GM10266 (cell line): ENCODE results near the gene ADCY1.

Experiments used
- DNase-seq: peaks from one replicate; pipeline ENCODE4 v3.0.0; 2012; ENCODE audit errors: extremely low spot score
- TF ChIP-seq, protein P1 (sequence below): IDR thresholded peaks from 2 replicates; pipeline ENCODE4 v1.5.1; 2012; ENCODE audit warnings: mild to moderate bottlenecking, low read depth; ENCODE audit not compliant: control insufficient read depth, insufficient read depth; ENCODE audit errors: missing control alignments

The ADCY1 gene

GRCh38 chr7:45595809-45596664 is 21.9 kb downstream of the ADCY1 start:
- TF ChIP-seq, protein P1, sequence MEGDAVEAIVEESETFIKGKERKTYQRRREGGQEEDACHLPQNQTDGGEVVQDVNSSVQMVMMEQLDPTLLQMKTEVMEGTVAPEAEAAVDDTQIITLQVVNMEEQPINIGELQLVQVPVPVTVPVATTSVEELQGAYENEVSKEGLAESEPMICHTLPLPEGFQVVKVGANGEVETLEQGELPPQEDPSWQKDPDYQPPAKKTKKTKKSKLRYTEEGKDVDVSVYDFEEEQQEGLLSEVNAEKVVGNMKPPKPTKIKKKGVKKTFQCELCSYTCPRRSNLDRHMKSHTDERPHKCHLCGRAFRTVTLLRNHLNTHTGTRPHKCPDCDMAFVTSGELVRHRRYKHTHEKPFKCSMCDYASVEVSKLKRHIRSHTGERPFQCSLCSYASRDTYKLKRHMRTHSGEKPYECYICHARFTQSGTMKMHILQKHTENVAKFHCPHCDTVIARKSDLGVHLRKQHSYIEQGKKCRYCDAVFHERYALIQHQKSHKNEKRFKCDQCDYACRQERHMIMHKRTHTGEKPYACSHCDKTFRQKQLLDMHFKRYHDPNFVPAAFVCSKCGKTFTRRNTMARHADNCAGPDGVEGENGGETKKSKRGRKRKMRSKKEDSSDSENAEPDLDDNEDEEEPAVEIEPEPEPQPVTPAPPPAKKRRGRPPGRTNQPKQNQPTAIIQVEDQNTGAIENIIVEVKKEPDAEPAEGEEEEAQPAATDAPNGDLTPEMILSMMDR, result no peak

DNA sequence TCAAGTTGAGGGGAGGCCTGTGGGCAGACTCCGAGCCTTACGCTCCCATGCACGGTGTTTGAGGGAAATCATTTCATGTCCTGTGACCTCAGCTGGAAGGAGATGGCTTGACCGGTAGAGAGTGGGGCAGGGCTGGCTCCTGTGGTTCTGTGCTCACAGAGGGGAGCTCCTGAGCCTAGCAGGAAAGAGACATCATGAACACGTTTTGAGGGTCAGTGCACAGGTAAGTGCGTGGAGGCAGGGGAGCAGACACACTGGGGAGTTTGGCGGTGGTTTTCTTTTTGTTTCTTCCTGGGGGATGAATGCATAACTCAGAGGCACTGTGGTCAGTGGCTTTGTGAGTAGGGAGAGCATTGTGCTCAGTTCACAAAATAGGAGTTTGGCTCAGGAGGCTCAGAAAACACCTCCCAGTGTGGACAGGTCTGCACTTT is 22.5 kb downstream of the ADCY1 start:
- TF ChIP-seq, protein P1, result no peak
- DNase-seq, result no peak

More at GRCh38 chr7:45595809-45596664, 21.9 kb downstream of the ADCY1 start:
- no peak for DNase-seq

- TF ChIP-seq, protein P1, result no peak
- no peak for DNase-seq
Measured at GRCh38 chr7:45597286-45597984, 23.3 kb downstream of the ADCY1 start.

DNA sequence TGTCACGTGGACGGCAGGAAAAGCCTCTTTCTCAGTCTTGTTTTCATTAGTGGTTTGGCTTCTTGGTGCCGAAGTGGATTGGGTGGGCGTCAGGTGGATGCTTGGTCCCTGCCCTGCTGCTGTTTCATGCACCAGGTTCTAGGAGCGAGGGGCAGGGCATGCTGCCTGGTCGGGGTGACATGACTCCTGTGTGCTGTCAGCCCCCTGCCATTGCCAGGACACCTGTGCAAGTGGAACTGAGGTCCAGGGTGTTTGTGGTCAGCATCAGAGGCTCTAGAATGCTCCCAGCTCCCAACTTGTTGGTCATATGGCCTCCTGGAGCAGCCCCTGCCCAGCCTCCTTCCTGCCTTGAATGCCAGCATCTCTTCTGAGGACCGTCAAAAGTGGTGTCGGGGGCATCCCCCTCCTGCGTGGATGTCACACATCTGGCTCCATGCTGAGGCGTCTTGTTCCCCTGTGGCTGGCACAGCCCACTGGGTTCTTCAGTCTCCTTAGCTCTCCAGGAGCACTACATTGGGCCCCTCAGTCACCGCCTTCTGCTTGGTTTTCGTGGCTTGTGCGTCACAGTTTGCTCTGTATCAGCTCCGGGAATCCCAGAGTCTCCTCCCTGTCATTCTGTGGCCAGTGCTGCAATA is 24.8 kb downstream of the ADCY1 start:
- no peak for DNase-seq
- TF ChIP-seq, protein P1, result no peak

DNA sequence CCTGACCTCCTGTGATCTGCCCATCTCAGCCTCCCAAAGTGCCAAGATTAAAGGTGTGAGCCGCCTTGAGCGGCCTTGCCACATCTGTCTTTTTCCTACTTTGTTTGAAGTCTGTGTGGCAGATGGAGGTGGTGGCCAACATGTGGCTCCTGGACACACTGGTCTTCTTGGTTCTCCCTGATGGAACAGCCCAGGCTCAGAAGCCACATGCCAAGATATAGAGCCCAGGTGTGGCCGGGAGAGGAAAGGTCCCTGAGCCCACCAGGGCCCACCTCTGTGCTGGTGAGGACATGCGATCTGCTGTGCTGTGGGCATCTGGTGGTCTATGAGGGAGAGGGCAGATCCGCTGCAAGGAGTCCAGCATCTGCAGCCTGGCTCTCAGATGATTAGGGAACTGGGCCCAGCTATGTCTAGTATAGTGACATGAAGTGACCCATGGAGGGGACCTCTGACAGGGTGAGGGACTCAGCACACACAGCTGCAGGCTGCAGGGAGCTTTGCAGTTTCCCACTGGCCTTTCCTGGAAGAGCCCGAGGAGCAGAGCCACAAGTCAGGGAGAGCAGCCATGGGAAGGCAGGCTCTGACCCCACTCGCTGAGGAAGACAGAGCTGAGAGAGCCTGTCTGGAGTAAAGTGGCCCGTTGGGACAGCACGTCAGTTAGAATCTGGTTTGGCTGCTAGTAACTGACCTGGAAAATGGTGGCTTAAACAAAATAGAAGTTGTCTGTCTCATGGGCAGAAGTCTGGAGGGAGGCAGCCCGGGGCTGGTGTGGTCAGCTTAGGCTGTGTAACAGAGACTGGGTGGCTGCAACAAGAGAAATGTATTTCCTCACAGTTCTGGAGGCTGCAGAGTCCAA is 25.9 kb downstream of the ADCY1 start:
- DNase-seq, result no peak
- TF ChIP-seq, protein P1, result no peak

- TF ChIP-seq, protein P1, result no peak
- DNase-seq, result no peak
Measured at GRCh38 chr7:45601094-45601493, 26.9 kb downstream of the ADCY1 start.
